ENCODE data around the gene TEAD1. TPM values are rescaled to one million over a fixed set of nuclear protein-coding genes. Genes with fewer than 3 reads are reported as not detected.

Gene TEAD1
- total and polyA plus RNA-seq, 4 donors: 9.1 to 38.4 (median 10.7) TPM

DNA sequence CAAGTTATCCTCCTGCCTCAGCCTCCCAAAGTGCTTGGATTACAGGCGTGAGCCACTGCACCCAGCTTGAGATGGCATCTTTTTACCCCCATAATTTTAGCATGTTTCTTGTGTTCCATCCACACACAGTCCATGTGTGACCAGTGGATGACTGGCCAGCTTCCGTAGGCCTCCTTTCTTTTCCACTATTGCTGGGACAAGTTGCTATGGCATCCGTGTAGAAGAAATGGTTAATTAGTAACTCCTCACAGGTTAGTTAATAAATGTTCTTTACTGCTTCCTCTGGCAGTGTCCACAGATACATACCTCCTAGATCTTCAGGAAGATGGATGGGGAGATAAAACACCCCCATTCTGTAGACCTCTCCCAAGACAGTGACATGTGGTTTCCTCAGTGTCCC is 180.6 kb downstream of the TEAD1 start (continued):
- no peak for TF ChIP-seq FOXA2 (IDR thresholded peaks at IDR 0.05)
- TF ChIP-seq RXRA (IDR thresholded peaks at IDR 0.05): peak in 1 of 2 donors; percentile 30

GRCh38 chr11:12856338-12856737 is 182.1 kb downstream of the TEAD1 start:
- peaks cover 17 to 35% (median 24%) of the 10 kb centered on the region in 4 donors for H3K4me1 ChIP-seq (ENCODE audit: control insufficient read depth in 4 of 4, insufficient read depth in 4 of 4, low read length in 3 of 4)
- H3K36me3 ChIP-seq (ENCODE audit: control insufficient read depth in 4 of 4, insufficient read depth in 3 of 4, low read depth in 1 of 4, low read length in 3 of 4): peaks cover 0 to 1% (median 0%) of the 10 kb centered on the region in 4 donors
- no peak for TF ChIP-seq EGR1 (IDR thresholded peaks at IDR 0.05; ENCODE audit: low read depth in 2 of 2)
- peak; percentile 18 for TF ChIP-seq SP1 (IDR thresholded peaks at IDR 0.05)
- peak; percentile 60 to 87 for TF ChIP-seq HNF4A (conservative IDR thresholded peaks at IDR 0.05)
- no peak overlapping the region for H3K27ac ChIP-seq (ENCODE audit: low read depth in 1 of 2, low read length in 2 of 2)
- no peak for DNase-seq (ENCODE audit: low spot score)
- no peak overlapping the region for H3K4me3 ChIP-seq (ENCODE audit: low read depth in 1 of 3, low read length in 3 of 3)
- no peak overlapping the region for H3K9ac ChIP-seq (ENCODE audit: low read depth in 1 of 2, low read length in 2 of 2)
- no peaks in the 10 kb centered on the region for H3K27me3 ChIP-seq (ENCODE audit: control insufficient read depth in 4 of 4, insufficient read depth in 4 of 4, low read length in 3 of 4)
- no peaks in the 10 kb centered on the region for H3K9me3 ChIP-seq (ENCODE audit: control insufficient read depth in 4 of 4, low read length in 3 of 4)
- WGBS: 70% methylated on average over 3 of the region's 3 CpGs

- Histone ChIP-seq H3K4me1 (ENCODE audit: control insufficient read depth in 4 of 4, insufficient read depth in 4 of 4, low read length in 3 of 4) (peaks cover 17 to 39% (median 26%) of the 10 kb centered on the region in 4 donors), H3K27me3 (ENCODE audit: control insufficient read depth in 4 of 4, insufficient read depth in 4 of 4, low read length in 3 of 4) (no peaks in the 10 kb centered on the region), H3K27ac (ENCODE audit: low read depth in 1 of 2, low read length in 2 of 2) (no peak overlapping the region), H3K4me3 (ENCODE audit: low read depth in 1 of 3, low read length in 3 of 3) (no peak overlapping the region), H3K9me3 (ENCODE audit: control insufficient read depth in 4 of 4, low read length in 3 of 4) (no peaks in the 10 kb centered on the region), H3K36me3 (ENCODE audit: control insufficient read depth in 4 of 4, insufficient read depth in 3 of 4, low read depth in 1 of 4, low read length in 3 of 4) (peaks cover 0 to 1% (median 0%) of the 10 kb centered on the region in 4 donors), H3K9ac (ENCODE audit: low read depth in 1 of 2, low read length in 2 of 2) (no peak overlapping the region)
- TF ChIP-seq TAF1 (conservative IDR thresholded peaks at IDR 0.05): no peak
- TF ChIP-seq GABPA (IDR thresholded peaks at IDR 0.05 in 1 of 2, conservative IDR thresholded peaks at IDR 0.05 in 1 of 2): no peak
- TF ChIP-seq, protein P1, sequence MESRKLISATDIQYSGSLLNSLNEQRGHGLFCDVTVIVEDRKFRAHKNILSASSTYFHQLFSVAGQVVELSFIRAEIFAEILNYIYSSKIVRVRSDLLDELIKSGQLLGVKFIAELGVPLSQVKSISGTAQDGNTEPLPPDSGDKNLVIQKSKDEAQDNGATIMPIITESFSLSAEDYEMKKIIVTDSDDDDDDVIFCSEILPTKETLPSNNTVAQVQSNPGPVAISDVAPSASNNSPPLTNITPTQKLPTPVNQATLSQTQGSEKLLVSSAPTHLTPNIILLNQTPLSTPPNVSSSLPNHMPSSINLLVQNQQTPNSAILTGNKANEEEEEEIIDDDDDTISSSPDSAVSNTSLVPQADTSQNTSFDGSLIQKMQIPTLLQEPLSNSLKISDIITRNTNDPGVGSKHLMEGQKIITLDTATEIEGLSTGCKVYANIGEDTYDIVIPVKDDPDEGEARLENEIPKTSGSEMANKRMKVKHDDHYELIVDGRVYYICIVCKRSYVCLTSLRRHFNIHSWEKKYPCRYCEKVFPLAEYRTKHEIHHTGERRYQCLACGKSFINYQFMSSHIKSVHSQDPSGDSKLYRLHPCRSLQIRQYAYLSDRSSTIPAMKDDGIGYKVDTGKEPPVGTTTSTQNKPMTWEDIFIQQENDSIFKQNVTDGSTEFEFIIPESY (IDR thresholded peaks at IDR 0.05): no peak
- TF ChIP-seq HNF4A (conservative IDR thresholded peaks at IDR 0.05): no peak
- no peak for TF ChIP-seq REST (IDR thresholded peaks at IDR 0.05)
- no peak for TF ChIP-seq RXRA (IDR thresholded peaks at IDR 0.05)
- TF ChIP-seq, protein P2, sequence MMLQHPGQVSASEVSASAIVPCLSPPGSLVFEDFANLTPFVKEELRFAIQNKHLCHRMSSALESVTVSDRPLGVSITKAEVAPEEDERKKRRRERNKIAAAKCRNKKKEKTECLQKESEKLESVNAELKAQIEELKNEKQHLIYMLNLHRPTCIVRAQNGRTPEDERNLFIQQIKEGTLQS (IDR thresholded peaks at IDR 0.05): no peak
- no peak for TF ChIP-seq JUND (IDR thresholded peaks at IDR 0.05)
- no peak for TF ChIP-seq EGR1 (IDR thresholded peaks at IDR 0.05; ENCODE audit: low read depth in 2 of 2)
- TF ChIP-seq SP1 (IDR thresholded peaks at IDR 0.05): no peak
- WGBS: 95% methylated on average over 5 of the region's 5 CpGs
- no peak for DNase-seq (ENCODE audit: low spot score)
These were observed 183.4 kb downstream of the TEAD1 start for GRCh38 chr11:12857572-12857971.

Measured in liver (tissue), 9 donors.